Measurements from ENCODE around the gene MRPL53.
A peak's percentile ranks its signal among the peaks of the same experiment; 100 is the strongest.
"Not testable (repeated sequence)": the region's sequence is repeated elsewhere in the genome, so short reads cannot be mapped to it uniquely, and the experiment has no call there.

Gene MRPL53

DNA sequence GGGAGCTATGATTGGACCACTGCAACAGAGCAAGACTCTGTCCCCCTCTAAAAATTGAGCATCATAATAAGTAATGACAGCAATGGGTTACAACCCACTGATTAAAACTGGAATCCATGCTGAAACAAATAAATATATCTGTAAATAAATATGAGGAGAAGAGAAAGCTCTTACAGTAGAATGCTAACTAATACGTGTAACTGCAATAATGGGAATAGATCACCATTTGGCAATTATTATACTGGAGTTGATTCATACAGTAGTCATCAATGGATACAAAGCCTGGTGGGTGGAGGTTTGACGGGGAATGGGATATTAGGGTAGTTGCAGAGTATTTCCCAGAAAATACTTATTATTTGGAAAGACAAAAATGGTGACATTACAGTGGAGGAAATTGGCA lies 23.7 kb downstream of the MRPL53 start:
- Mint-ChIP-seq H3K36me3 (no peaks in the 10 kb centered on the region), H3K27me3 (peaks cover 6% of the 10 kb centered on the region), H3K4me1 (peaks cover 13% of the 10 kb centered on the region), H3K4me3 (no peak overlapping the region), H3K27ac (no peak overlapping the region), H3K9me3 (no peaks in the 10 kb centered on the region)

DNA sequence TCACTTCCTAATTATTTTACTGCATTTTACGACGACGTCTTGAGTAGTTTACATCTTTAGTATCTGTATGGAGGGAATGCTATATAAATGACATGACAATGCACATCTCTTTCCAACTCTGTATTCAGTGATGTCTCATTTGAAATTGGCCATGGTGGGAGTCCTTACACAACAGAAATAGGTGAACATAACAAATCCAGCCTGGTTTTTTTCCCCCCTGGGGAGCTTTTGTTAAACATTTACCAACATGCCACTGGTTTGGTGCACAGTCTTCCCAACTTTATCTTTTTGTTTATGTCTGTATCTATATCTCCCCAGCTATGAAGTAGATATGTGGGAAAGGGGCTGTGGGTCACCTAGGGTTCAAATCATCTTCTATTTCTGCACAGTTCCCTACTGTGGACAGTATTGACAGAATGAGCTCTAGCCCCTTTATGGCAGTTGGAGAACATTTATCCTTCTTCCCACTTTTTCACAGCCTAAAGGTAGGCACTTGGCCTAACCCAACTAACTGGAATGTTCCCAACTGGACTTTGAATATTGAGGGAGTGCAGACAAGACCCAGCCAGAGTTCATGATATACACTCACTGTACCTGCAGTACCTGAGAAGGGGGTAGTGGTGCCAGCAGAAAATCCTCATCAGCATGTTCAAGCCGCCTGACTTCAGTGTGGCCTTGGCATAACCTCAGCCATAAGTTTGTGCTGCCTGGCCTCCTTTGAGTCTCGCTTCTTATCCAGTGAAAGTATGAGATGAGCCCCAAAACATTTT lies 25.1 kb downstream of the MRPL53 start:
- no peak overlapping the region for H3K4me3 Mint-ChIP-seq
- no peaks in the 10 kb centered on the region for H3K9me3 Mint-ChIP-seq
- peaks cover 7% of the 10 kb centered on the region for H3K27me3 Mint-ChIP-seq
- H3K27ac Mint-ChIP-seq: no peak overlapping the region
- H3K4me1 Mint-ChIP-seq: peaks cover 3% of the 10 kb centered on the region
- H3K36me3 Mint-ChIP-seq: no peaks in the 10 kb centered on the region

DNA sequence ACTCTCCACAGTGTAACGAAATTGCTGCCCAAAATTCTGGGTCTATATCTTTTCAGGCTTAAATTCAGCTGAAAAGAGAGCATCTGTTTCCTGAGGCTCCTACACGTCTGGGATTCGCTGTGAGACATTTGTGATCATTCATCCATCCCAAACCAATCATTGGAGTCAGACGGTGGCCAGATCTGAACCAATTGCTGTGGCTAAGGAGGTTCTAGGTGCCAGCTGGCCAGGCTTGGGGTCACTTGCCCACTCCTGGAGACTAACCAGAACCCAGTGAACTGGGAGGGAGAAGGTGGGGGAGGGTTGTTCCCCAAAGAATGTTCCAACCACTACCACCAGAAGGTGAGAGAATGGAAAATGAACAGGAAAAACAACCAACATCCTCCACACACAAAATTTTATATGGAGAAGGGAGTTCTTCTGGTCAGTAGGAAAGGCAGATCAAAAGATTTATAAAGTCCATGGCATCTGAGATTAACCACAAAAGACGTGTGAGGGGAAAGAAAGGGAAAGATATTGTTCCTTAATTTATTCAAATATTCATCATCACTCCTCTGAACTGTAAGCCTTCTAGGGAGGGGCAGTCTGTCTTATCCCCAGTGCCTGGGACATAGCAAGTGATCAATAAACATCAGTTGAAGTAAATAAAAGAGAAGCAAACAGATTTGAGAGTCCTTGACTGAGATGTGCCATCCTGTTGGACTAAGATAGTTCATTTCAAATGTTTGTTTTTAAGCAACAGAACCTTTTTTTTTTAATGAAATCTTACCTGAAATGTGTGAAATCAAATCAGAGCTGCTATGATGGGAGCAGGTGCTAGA lies 27.8 kb downstream of the MRPL53 start:
- Mint-ChIP-seq H3K27me3 (peaks cover 14% of the 10 kb centered on the region), H3K4me3 (no peak overlapping the region), H3K9me3 (no peaks in the 10 kb centered on the region), H3K36me3 (no peaks in the 10 kb centered on the region), H3K27ac (no peak overlapping the region), H3K4me1 (peaks cover 8% of the 10 kb centered on the region)

DNA sequence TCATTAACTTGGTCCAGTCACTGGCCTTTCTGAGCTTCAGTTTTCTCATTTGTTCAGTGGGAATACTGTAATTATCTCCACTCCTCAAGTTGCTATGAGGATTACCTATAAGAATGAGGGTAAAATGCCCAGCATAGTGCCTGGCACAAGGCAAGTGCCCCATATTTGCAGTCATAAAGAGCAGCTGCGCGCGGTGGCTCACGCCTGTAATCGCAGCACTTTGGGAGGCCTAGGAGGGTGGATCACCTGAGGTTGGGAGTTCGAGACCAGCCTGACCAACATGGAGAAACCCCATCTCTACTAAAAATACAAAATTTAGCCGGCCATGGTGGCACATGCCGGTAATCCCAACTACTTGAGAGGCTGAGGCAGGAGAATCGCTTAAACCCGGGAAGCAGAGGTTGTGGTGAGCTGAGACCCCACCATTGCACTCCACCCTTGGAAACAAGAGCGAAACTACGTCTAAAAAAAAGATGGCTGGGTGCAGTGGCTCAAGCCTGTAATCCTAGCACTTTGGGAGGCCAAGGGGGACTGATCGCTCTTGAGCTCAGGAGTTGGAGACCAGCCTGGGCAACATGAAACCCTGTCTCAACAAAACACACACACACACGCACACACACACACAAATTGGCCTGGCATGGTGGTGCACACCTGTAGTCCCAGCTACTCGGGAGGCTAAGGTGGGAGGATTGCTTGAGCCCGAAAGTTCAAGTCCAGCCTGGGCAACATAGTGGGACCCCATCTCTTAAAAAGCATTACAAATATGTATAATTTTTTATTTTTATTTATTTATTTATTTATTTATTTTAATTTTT lies 29.8 kb downstream of the MRPL53 start:
- not testable (repeated sequence) for H3K9me3 Mint-ChIP-seq, H3K27ac Mint-ChIP-seq, H3K36me3 Mint-ChIP-seq, H3K4me1 Mint-ChIP-seq
- H3K4me3 Mint-ChIP-seq: peak overlapping the region; percentile 82
- peaks cover 18% of the 10 kb centered on the region for H3K27me3 Mint-ChIP-seq

GRCh38 chr2:74441690-74442482 lies 30.6 kb downstream of the MRPL53 start, which contains the start of gene RTKN:
Gene RTKN, minus strand, starts transcription at chr2:74441937. Its CDS starts 121 bp downstream, at chr2:74441816.
- H3K4me1 Mint-ChIP-seq: peaks cover 8% of the 10 kb centered on the region
- peaks cover 18% of the 10 kb centered on the region for H3K27me3 Mint-ChIP-seq

GRCh38 chr2:74441170-74441689 lies 31.2 kb downstream of the MRPL53 start:
- Mint-ChIP-seq H3K4me3 (no peak overlapping the region), H3K4me1 (peaks cover 8% of the 10 kb centered on the region), H3K9me3 (no peaks in the 10 kb centered on the region), H3K36me3 (no peaks in the 10 kb centered on the region), H3K27ac (no peak overlapping the region), H3K27me3 (peaks cover 18% of the 10 kb centered on the region)

More at GRCh38 chr2:74441690-74442482, 30.6 kb downstream of the MRPL53 start, which contains the start of gene RTKN:
- H3K4me3 Mint-ChIP-seq: peak within 1 kb of the TSS; percentile 82
- H3K27ac Mint-ChIP-seq: no peak within 1 kb of the TSS
- H3K36me3 Mint-ChIP-seq: no peaks in the 10 kb centered on the region
- H3K9me3 Mint-ChIP-seq: no peaks in the 10 kb centered on the region

DNA sequence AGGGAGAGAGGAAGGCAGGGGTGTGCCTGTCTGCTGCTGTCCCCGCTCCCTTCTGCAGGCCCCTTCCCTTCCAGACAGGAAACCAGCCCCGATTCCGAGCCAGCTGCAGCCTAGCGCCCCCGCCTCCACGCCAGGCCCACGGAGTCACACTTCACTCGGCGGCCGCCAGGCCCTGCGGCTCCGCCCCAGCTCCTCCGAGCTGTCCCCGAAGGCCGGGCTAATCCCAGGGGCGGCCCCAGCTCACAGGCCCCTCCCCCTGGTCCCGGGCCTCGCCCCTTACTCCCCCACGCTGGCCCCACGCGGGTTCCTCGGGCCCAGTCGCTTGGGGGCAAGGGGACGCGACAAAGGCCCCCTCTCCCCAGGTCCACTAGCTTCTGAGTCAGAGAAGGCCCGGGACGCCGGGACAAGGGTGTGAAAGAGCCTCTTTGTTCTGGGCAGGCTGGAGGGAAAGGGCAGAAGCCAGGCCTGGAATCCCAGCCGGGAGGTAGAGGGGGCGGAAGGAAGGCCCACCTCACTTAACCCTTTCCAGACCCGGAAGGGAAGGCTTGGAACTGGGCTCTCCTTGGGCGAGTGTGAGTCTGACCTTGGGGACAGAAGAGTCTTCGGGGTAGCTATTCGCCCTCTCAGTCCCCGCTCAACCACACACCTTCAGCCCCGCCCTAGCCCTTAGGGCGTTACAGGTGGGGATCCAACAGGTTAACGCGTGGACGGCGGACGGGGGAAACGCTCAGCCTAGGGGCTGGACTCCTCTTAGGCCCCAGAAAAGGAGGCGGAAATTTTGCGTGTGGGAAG lies 31.9 kb downstream of the MRPL53 start:
- no peaks in the 10 kb centered on the region for H3K9me3 Mint-ChIP-seq
- H3K36me3 Mint-ChIP-seq: no peaks in the 10 kb centered on the region
- no peak overlapping the region for H3K27ac Mint-ChIP-seq
- peaks cover 8% of the 10 kb centered on the region for H3K4me1 Mint-ChIP-seq
- H3K27me3 Mint-ChIP-seq: peaks cover 18% of the 10 kb centered on the region
- peak overlapping the region; percentile 60 for H3K4me3 Mint-ChIP-seq

- H3K36me3 Mint-ChIP-seq: no peaks in the 10 kb centered on the region
- H3K4me1 Mint-ChIP-seq: peaks cover 8% of the 10 kb centered on the region
Measured at GRCh38 chr2:74439803-74440377, 32.6 kb downstream of the MRPL53 start.

DNA sequence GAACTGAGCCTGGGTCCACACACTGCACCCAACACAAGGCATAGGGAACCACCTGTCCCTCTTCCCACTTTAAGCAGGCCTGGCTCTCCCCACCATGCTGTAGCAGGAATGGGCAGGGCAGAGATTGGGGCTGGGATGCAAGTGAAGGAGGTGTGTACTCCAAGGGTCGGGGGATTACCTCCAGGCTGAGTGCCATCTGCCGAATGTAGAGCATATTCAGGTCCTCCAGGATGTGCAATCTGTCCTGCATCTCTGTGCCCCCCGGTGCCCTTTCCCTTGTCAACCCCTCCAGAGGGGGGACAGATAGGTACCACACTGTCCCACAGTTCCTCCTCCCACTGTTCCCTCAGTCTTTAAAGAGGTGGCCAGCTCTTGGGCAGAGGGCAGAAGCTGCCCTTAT lies 33.1 kb downstream of the MRPL53 start:
- H3K27ac Mint-ChIP-seq: no peak overlapping the region
- peaks cover 14% of the 10 kb centered on the region for H3K27me3 Mint-ChIP-seq
- no peak overlapping the region for H3K4me3 Mint-ChIP-seq
- H3K4me1 Mint-ChIP-seq: peaks cover 8% of the 10 kb centered on the region
- H3K9me3 Mint-ChIP-seq: no peaks in the 10 kb centered on the region
- no peaks in the 10 kb centered on the region for H3K36me3 Mint-ChIP-seq

More at GRCh38 chr2:74439803-74440377, 32.6 kb downstream of the MRPL53 start:
- Mint-ChIP-seq H3K4me3 (peak overlapping the region; percentile 60), H3K9me3 (no peaks in the 10 kb centered on the region), H3K27me3 (peaks cover 16% of the 10 kb centered on the region), H3K27ac (no peak overlapping the region)

GRCh38 chr2:74438248-74438647 lies 34.2 kb downstream of the MRPL53 start:
- peaks cover 8% of the 10 kb centered on the region for H3K4me1 Mint-ChIP-seq
- no peaks in the 10 kb centered on the region for H3K9me3 Mint-ChIP-seq
- no peaks in the 10 kb centered on the region for H3K36me3 Mint-ChIP-seq
- peak overlapping the region; percentile 15 for H3K27ac Mint-ChIP-seq
- H3K27me3 Mint-ChIP-seq: peaks cover 12% of the 10 kb centered on the region
- no peak overlapping the region for H3K4me3 Mint-ChIP-seq

GRCh38 chr2:74436848-74437695 lies 35.4 kb downstream of the MRPL53 start:
- Mint-ChIP-seq H3K27ac (peak overlapping the region; percentile 27), H3K27me3 (peaks cover 8% of the 10 kb centered on the region), H3K9me3 (no peaks in the 10 kb centered on the region), H3K4me1 (peaks cover 4% of the 10 kb centered on the region), H3K4me3 (no peak overlapping the region), H3K36me3 (no peaks in the 10 kb centered on the region)

GRCh38 chr2:74436111-74436805 lies 36.2 kb downstream of the MRPL53 start:
- H3K27me3 Mint-ChIP-seq: peaks cover 8% of the 10 kb centered on the region
- no peak overlapping the region for H3K27ac Mint-ChIP-seq
- no peak overlapping the region for H3K4me3 Mint-ChIP-seq
- H3K4me1 Mint-ChIP-seq: peaks cover 4% of the 10 kb centered on the region
- H3K36me3 Mint-ChIP-seq: no peaks in the 10 kb centered on the region
- H3K9me3 Mint-ChIP-seq: no peaks in the 10 kb centered on the region

Data from activated naive CD4-positive, alpha-beta T cell treated with anti-CD3 and anti-CD28 coated beads, Interleukin-2, amount 50 U/mL, for 24 hours (primary cell).